ENCODE results near the gene NRXN3. TPM values are rescaled to one million over a fixed set of nuclear protein-coding genes. Genes with fewer than 3 reads are reported as not detected.

The NRXN3 gene
- total RNA-seq, 4 donors from 2014 or later = 4.1 to 11.9 (median 5.8) TPM

DNA sequence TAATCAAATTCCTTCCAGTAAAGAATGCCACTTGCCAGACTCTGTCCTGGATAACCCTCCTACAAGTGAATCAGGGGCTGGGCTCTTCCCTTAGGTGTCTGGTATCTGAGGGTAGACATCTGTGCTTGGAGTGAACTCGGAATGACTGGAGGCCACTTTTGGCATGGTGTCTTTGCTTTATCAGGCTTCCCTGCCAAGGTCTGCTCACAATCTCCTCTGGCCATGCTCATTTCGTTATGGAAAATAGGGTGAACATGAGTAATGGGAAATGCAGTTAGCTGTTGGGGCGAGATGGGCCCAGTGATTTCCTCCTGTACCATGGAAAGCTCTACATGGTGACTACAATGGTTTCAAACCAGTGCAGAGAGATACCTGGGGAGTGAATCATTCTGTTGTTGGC lies 212.9 kb downstream of the NRXN3 start:
- intact Hi-C loops (cut with DNase I; ENCODE audit: low total_unique reads) (no loop called here), in situ Hi-C loops (cut with MboI; ENCODE audit: low pct_ligation_motif_present in 1 of 4, low pct_unique_long_range_greater_than_20kb in 1 of 4, low sequenced_read_pairs in 3 of 4) (no loop called here)
- no peak for DNase-seq
- Histone ChIP-seq H3K27ac (no peak overlapping the region), H3K4me1 (no peaks in the 10 kb centered on the region), H3K9me3 (no peaks in the 10 kb centered on the region), H3K36me3 (no peaks in the 10 kb centered on the region), H3K4me3 (no peak overlapping the region), H3K27me3 (no peaks in the 10 kb centered on the region)
- TF ChIP-seq, protein P1, sequence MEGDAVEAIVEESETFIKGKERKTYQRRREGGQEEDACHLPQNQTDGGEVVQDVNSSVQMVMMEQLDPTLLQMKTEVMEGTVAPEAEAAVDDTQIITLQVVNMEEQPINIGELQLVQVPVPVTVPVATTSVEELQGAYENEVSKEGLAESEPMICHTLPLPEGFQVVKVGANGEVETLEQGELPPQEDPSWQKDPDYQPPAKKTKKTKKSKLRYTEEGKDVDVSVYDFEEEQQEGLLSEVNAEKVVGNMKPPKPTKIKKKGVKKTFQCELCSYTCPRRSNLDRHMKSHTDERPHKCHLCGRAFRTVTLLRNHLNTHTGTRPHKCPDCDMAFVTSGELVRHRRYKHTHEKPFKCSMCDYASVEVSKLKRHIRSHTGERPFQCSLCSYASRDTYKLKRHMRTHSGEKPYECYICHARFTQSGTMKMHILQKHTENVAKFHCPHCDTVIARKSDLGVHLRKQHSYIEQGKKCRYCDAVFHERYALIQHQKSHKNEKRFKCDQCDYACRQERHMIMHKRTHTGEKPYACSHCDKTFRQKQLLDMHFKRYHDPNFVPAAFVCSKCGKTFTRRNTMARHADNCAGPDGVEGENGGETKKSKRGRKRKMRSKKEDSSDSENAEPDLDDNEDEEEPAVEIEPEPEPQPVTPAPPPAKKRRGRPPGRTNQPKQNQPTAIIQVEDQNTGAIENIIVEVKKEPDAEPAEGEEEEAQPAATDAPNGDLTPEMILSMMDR (IDR thresholded peaks at IDR 0.05) = no peak
- TF ChIP-seq EP300 (IDR thresholded peaks at IDR 0.05; ENCODE audit: low read depth) (no peak), POLR2A (IDR thresholded peaks at IDR 0.05) (no peak), POLR2AphosphoS5 (IDR thresholded peaks at IDR 0.05) (no peak)
- 61 to 72% methylated on average over 2 to 3 of the region's 3 CpGs for WGBS, 2 donors (ENCODE audit: low coverage in 1 of 2)

DNA sequence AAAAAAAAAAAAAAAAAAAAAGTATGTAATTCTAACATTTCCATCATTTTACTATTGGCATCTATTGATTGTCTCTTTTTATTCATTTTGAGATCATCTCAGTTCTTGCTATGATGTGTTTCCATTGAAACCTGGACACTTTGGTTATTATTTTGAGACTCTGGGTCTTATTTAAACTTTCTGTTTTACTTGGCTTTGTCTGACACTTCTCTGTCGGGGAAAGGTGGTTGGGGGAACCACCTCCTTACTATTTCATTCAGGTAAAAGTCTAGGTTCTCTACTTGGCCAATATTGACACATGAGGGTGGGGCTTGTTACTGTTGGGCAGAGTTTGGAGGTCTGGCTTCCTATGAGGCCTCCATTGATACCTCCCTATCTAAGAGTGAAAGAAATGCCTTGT lies 228.0 kb downstream of the NRXN3 start:
- intact Hi-C loops (cut with DNase I; ENCODE audit: low total_unique reads) = no loop called here
- no peak for TF ChIP-seq EP300 (IDR thresholded peaks at IDR 0.05; ENCODE audit: low read depth)
- TF ChIP-seq POLR2A (IDR thresholded peaks at IDR 0.05) = no peak
- TF ChIP-seq, protein P1 (IDR thresholded peaks at IDR 0.05) = no peak
- no peak for TF ChIP-seq POLR2AphosphoS5 (IDR thresholded peaks at IDR 0.05)
- no peak overlapping the region for H3K27ac ChIP-seq
- no peaks in the 10 kb centered on the region for H3K36me3 ChIP-seq
- 37% methylated on average over 1 of the region's 1 CpG; no CpG with 5 or more reads in 1 of the 2 donors for WGBS, 2 donors (ENCODE audit: low coverage in 1 of 2)
- no peak for DNase-seq
- in situ Hi-C loops (cut with MboI; ENCODE audit: low pct_ligation_motif_present in 1 of 4, low pct_unique_long_range_greater_than_20kb in 1 of 4, low sequenced_read_pairs in 3 of 4) = no loop called here
- no peaks in the 10 kb centered on the region for H3K27me3 ChIP-seq
- no peaks in the 10 kb centered on the region for H3K4me1 ChIP-seq
- no peak overlapping the region for H3K4me3 ChIP-seq
- H3K9me3 ChIP-seq = peaks cover 0 to 5% of the 10 kb centered on the region in 2 donors

DNA sequence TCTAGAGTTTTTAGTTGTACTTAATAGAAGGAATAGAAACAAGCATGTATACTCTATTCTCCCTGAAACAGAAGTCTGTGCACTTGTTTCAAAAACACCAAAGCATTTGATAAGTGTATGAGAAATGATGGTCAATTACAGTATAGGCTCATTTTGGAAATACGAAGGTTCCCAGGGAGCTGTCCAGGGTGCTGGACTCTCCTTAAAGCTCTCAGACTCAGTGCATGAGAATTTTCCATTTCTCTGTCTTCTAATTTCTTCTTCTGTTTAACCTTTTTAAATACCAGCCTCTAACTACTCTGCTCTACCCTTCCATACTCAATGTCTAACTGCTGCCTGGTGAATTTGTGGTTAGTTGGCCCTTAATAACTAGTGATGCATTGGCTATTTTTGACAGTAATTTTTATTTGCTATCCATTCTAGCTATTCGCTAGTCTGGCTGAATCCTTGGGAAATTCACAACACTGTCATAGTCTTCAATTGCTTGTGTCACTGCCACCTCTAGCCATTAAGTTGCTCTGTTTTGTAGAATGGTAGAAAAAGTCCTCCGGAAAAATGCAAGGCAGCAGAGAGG lies 229.2 kb downstream of the NRXN3 start:
- intact Hi-C loops (cut with DNase I; ENCODE audit: low total_unique reads) = no loop called here
- Histone ChIP-seq H3K27ac (no peak overlapping the region), H3K4me1 (no peaks in the 10 kb centered on the region), H3K4me3 (no peak overlapping the region), H3K27me3 (no peaks in the 10 kb centered on the region), H3K36me3 (no peaks in the 10 kb centered on the region), H3K9me3 (peaks cover 0 to 4% of the 10 kb centered on the region in 2 donors)
- DNase-seq = no peak
- in situ Hi-C loops (cut with MboI; ENCODE audit: low pct_ligation_motif_present in 1 of 4, low pct_unique_long_range_greater_than_20kb in 1 of 4, low sequenced_read_pairs in 3 of 4) = no loop called here
- TF ChIP-seq EP300 (IDR thresholded peaks at IDR 0.05; ENCODE audit: low read depth) (no peak), POLR2A (IDR thresholded peaks at IDR 0.05) (no peak), POLR2AphosphoS5 (IDR thresholded peaks at IDR 0.05) (no peak)
- TF ChIP-seq, protein P1 (IDR thresholded peaks at IDR 0.05) = no peak
- 40 to 50% methylated on average over 3 of the region's 3 CpGs for WGBS, 2 donors (ENCODE audit: low coverage in 1 of 2)

DNA sequence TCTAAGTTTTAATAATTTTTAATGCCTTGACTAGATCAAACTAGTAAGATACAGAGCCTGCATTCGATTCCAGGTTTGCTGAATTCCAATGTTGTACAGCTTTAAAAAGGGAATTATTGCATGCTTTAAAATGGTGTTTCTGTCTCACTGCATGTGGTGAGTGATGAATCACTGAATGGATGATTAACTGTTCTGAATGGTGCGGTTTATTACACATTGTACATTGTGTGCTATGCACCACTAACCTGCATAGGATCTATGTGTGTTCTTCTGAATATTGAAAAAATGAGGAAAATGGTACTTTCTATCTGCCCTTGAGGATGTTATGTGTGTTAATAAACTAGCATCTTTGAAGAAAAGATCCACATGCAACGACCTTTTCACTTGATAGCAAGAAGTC lies 231.7 kb downstream of the NRXN3 start:
- in situ Hi-C loops (cut with MboI; ENCODE audit: low pct_ligation_motif_present in 1 of 4, low pct_unique_long_range_greater_than_20kb in 1 of 4, low sequenced_read_pairs in 3 of 4) (no loop called here), intact Hi-C loops (cut with DNase I; ENCODE audit: low total_unique reads) (no loop called here)
- H3K9me3 ChIP-seq = no peaks in the 10 kb centered on the region
- no peak for DNase-seq
- H3K27me3 ChIP-seq = no peaks in the 10 kb centered on the region
- H3K4me1 ChIP-seq = no peaks in the 10 kb centered on the region
- WGBS, 2 donors (ENCODE audit: low coverage in 1 of 2) = 82 to 85% methylated on average over 3 of the region's 3 CpGs
- TF ChIP-seq POLR2A (IDR thresholded peaks at IDR 0.05) (no peak), POLR2AphosphoS5 (IDR thresholded peaks at IDR 0.05) (no peak)
- H3K4me3 ChIP-seq = no peak overlapping the region
- H3K27ac ChIP-seq = no peak overlapping the region
- no peaks in the 10 kb centered on the region for H3K36me3 ChIP-seq

DNA sequence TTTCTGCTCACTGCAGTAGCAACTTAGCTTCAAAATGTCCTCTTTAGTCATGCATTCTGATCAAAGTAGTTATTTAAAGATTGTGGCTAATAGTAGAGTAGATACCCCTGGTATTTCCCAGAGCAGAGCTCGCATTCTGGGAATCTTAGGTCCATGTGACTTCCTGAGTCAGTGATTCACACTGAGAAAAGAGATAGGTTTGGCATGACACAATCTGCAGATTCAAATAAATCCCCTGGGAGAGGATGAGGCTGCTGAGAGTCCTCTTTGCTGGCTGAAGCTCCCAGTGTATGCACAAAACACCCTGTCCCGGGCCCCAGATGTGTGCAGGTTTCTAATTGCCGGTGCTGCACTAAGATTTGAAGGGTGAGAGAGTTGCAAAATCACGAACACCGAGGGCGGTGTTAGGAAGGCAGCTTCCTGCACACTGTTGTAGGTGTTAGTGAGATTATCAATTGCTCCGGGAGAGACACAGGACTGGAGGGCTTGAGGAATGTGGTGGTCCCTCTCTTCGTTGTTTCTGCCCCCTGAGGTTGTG lies 233.2 kb downstream of the NRXN3 start:
- in situ Hi-C loops (cut with MboI; ENCODE audit: low pct_ligation_motif_present in 1 of 4, low pct_unique_long_range_greater_than_20kb in 1 of 4, low sequenced_read_pairs in 3 of 4) = no loop called here
- WGBS, 2 donors (ENCODE audit: low coverage in 1 of 2) = 25 to 40% methylated on average over 2 to 8 of the region's 8 CpGs
- TF ChIP-seq, protein P1 (IDR thresholded peaks at IDR 0.05) = no peak
- TF ChIP-seq POLR2AphosphoS5 (IDR thresholded peaks at IDR 0.05) = no peak

More for the DNA sequence above, 233.2 kb downstream of the NRXN3 start:
- H3K4me1 ChIP-seq = no peaks in the 10 kb centered on the region
- no peak for DNase-seq
- intact Hi-C loops (cut with DNase I; ENCODE audit: low total_unique reads) = no loop called here
- no peak overlapping the region for H3K4me3 ChIP-seq
- no peak overlapping the region for H3K27ac ChIP-seq
- H3K36me3 ChIP-seq = no peaks in the 10 kb centered on the region
- H3K9me3 ChIP-seq = no peaks in the 10 kb centered on the region
- no peaks in the 10 kb centered on the region for H3K27me3 ChIP-seq
